Measurements from ENCODE around the gene COL19A1.
"Not testable (repeated sequence)": the region's sequence is repeated elsewhere in the genome, so short reads cannot be mapped to it uniquely, and the experiment has no call there.

Gene COL19A1

DNA sequence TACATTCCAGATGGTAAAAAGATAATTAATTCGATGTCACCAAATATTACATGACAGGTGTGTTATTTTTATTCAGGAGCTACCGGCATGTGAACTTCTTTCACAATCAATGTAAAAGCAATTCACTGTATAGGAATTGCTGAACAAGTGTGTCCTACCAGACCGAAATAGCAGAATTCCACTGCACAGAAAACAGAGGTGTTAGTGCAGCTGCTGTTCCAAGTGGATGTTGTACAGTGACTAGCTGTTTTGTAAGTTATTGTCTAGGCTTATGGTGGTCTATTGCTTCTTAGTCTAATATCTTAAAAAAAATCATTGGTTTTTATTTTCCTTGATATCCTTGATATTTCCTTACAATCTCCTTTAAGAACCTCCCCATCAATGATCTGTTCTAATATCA, 107.4 kb downstream of the COL19A1 start:
- DNase-seq: no peak

DNA sequence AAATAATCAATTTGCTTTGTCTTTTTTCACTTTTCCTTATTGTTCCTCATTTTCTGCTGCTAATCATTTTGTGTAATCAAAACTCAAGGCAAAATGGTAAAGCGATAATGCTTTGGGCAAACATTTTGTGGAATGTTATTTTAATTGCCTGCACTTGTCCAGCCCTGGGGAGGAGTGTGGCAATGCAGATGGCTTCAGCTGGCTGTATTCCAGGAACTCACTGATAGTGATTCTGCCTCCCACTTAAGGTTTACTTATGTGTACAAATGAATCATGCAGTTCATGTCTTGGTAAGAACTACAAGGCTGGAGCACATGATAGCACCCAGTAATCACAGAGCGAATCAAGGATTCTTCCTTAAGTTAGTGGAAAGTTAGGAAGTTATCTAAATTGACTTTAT, 107.8 kb downstream of the COL19A1 start:
- no peak for DNase-seq

DNA sequence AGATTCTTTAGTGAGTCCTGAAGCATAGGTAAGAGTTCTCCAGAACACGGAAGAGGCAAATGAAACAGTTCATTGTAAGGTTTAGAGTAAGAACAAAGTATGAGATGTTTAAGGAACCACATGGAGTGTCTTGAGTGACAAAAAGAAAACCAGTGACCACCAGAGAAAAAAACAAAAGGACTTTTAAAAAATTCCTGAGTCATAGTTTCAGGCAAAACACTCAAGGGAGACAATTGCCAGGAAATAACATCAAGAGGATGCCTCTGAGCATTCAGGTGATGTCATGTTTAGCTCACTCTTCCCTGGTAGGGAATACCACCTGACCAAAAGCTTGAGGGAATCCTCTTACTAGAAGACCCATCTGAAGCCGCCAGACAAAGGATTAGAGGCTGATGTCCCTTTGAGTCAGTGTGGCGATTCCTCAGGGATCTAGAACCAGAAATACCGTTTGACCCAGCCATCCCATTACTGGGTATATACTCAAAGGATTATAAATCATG, 110.3 kb downstream of the COL19A1 start:
- no peak for DNase-seq

DNA sequence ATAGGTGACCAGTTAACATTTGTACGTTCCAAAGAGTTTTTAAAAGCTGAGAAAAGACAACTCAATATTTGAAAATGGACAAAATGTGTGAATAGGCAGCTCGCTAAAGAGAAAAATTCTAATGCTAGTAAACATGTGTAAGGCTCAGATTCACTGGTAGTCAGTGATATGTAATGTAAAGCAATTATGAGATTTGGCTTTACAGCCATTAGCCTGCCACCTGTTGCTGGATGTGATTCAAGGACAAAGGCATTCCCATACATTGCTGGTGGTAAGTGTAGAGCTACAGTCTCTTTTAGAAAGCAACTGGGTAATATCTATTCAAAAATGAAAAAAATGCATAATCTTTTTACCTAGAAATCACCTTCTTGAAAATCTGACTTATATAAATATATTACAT, 114.3 kb downstream of the COL19A1 start:
- DNase-seq: no peak

DNA sequence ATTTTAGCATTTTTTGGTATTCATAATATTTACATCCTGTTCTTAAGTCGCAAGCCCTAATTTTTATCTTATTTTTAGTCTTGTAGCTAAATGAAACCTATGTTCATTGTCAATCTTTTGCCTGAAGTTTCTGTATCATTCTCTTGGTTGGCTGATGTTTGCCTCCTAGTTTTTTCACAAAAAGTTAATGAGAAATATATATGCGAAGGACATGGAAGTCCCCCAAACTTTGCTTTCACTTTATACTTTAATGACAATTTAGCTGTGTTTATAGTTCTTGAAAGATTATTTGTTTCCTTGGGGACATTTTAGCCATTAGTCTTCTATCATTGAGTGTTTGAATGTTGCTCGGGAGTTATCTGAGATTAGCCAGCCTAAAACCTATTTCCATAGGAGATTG, 118.2 kb downstream of the COL19A1 start:
- DNase-seq: no peak

DNA sequence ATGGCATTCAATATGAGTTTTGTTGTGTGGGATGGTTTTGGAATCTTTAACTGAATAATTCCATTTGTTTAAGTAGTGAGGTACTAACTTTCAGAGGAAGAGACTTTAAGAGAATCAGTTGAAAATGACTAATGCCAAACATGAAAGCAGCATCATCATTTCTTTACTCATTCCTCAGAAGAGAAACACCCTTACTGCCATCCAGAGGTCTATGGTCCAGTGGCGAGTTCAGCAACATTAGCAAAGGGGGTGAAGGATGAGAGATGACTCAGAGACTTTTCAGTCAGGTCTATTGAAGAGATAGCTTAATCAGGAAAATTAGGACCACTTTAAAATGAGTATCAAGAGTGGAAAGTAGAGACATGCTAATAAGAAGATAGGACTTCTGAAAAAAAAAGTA, 118.8 kb downstream of the COL19A1 start:
- no peak for DNase-seq

DNA sequence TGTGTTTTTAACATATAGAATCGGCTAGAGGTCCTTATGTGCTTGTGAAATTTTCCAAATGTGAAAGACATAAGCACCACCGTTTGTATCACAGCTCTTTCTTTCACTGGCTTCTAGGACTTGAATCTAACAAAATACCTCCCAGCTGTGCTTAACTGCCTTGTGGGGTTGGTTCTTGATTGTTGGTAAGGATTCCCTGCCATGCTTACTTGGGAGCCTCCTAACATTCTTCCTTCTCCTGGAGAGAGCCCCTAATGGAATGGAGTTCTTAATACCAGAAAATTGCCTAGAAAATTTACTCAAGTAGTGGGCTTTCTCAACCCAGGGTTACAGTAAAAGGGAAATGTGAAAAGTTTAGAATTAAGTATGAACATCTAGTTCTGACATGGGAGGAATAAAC, 121.2 kb downstream of the COL19A1 start:
- no peak for DNase-seq

DNA sequence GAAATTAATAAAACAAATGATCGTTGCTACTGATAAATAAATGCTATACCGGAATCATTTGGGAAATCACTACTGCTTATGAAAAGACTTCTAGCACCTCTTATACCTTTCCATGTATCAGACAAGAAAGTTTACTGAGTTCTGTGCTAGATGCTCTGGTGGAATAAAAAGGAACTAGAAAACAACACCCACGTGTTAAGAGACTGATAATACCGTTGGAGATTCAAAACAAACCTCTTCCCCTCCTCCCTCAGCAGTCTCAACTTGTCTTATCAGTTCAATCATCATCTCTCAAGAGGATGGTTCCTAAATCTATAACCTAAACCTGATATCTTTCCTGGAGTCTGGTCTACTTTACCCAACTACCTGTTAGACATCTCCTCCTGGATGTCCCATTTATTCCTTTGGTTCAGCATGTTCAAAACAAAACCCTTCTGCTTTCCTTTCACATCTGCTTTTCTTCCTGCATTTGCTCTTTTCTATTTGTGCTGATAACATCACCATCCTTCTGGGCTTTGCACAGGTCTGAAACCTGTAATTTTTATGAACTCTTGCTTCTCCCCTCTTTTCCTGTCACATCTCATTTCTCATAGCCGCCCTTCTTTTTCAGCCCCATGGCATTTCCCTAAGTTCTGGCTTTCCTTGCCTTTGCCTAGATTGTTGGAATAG, 122.2 kb downstream of the COL19A1 start:
- DNase-seq: no peak

DNA sequence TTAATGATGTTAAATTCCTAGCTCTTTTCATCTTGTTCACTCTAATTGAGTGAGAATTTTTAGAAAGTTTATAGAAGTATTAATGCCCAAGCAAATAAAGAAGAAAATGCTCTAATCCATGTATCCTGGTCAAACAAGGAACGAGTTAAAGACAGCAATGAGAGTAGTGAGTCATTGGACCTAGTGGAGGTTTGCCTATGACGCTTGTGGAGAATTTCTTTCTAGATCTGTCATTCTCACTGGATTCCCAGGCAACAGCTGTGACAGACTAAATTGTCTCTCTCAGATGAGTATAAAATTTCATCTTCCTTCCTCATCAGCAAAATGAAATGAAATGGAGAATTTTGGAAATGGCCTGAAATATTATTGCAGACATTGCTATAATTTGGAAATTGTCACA, 127.9 kb downstream of the COL19A1 start:
- DNase-seq: no peak

DNA sequence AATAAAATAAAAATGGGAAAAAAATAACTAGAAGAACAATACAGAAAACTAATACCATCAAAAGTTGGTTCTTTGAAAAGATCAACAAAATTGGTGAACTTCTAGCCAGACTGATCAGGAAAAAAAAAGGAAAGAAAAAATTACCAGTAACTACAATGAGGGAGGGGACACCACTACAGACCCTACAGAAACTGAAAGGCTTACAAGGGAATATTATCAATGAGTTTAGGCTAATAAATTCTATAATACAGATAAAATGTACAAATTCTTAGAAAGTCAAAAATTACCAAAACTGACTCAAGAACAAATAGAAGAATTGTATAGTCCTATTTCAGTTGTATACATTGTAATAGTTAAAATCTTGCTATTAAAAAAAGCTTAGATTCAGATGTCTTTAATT, 141.8 kb downstream of the COL19A1 start:
- no peak for DNase-seq

DNA sequence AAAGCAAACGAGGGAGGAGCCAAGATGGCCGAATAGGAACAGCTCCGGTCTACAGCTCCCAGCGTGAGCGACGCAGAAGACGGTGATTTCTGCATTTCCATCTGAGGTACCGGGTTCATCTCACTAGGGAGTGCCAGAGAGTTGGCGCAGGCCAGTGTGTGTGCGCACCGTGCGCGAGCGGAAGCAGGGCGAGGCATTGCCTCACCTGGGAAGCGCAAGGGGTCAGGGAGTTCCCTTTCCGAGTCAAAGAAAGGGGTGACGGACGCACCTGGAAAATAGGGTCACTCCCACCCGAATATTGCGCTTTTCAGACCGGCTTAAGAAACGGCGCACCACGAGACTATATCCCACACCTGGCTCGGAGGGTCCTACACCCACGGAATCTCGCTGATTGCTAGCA, 144.0 kb downstream of the COL19A1 start:
- not testable (repeated sequence) for DNase-seq

DNA sequence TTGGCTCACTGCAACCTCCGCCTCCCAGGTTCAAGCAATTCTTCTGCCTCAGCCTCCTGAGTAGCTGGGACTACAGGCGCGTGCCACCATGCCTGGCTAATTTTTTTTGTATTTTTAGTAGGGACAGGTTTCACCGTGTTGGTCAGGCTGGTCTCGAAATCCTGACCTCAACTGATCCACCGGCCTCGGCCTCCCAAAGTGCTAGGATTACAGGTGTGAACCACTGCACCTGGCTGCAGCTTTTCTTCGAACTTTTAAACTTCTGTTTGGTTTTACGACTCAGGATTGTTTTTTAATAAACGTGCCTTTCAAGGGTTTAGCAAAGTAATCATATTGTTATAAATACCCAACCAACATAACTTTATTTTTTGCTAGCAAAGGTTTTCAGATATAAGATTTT, 156.8 kb downstream of the COL19A1 start:
- not testable (repeated sequence) for DNase-seq

DNA sequence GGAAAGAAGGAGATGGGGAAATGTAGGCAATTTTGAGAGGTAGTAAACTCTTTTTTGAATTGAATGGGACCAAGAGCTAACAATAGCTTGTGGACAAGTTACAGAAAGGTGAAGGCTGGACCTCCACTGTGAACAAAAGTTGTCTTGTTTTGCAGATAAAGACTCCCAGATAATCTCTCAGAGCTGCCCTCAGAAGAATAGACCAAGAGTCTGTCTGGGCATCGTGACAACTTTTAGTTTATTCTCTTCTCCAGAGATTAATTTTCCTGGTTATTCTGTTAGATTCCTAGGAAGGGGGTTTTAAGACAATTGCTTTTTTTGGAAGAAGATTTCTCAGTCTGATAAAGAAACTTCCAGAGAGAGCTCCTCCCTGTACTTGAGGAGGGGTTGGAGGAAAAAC, 161.9 kb downstream of the COL19A1 start:
- no peak for DNase-seq

DNA sequence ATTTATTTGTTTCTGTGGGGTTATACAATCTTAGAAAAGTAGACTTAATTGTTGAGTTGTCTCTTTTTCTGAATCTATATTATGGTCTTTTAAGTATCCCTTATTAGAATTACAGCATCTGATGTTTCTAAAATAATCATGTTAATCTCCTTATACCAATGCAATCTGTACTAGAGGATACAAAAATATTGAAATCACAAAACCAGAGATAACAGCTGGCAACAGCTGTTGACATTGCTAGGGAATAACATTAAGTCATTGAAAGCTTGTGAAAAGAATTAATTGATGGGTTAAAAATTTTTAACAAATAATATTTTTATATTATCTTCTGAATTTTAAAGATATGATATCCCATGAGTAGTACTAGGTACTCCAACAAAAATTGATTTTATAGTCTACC, 162.6 kb downstream of the COL19A1 start:
- no peak for DNase-seq

DNA sequence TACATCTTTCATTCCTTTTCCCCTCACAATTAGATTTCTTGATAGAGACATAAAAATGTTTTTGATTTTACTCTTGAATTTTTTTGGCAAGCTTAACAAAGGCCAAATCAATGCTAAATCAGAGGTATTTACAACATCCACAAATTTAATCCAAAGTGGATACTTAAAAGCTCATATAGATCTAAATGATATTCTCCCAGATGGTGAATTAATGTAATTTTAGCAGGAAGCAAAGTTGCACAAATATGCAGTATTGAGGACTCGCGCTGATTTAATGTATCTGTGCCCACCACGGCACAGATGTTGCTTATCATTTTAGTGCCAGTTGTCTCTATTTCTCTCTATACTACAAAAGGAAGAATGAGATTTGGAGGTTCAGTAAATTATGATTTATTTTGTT, 167.4 kb downstream of the COL19A1 start:
- no peak for DNase-seq

DNA sequence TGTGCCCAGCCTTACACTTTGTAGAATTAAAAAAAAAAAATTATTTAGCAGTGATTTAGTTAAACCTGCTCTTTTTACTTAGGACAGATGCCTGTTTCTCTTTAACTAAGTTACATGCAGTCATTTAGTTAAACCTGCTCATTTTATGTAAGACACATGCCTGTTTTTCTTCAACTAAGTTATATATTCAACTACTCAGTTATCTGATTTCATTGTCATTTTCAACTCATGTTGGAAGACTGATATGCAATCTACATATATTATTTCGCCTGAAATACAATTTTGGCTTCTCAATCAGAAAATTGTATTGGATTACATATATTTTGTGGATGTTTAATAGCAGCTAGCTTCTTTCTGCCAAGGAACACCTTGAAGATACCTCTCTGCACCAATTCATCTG, 171.1 kb downstream of the COL19A1 start:
- no peak for DNase-seq

DNA sequence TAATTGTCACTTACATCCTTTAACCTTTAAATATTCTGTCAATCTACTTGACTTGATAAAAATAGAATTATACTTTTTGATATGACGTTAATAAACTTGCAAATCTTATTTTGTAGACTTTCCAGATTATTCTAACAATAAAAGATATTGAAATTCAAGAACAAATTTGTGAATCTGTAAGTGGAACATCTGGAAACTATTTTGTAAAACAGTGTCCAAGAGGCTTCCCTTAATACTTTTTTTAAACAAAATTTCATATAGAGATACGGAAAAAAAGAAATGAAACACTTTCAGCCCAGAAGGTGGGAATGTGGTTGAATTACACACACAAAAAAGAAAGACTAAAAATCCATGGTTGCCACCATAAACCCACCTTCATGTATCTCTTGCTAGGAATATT, 174.4 kb downstream of the COL19A1 start:
- DNase-seq: no peak

DNA sequence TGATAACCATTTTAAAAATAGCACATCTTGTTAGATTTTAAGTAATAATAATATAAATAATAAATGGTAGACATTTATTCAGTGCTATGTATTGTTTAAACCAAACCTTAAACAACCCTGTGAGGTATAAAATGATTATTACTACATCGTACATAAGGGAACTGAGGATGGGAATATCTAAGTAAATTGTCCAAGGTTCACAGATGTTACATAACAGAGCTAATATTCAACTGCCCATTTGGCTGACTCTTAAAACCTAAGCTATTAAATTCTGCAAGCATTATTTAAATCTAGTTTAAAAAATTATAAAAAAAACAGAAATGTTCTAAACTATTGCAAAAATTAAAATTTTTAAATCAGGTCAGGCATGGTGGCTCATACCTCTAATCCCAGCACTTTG, 175.1 kb downstream of the COL19A1 start:
- DNase-seq: no peak

DNA sequence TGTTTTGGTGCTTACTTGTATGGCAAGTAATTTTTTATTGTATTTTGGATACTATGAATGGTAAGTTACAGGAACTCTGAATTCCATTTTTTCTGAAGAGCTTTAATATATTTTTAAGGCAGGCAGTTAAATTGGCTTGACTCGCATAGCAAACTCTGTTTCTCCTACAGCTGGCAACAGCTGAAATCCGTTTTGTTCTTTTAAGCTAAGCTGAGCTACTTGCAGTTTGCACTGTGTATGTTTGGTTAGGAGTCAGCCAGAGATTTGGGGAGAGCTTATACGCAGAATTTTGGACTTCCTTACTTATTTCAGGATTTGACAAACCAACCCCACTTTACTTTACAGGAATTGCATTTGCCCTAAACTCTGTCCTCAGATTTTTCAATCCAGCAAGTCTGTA, 179.1 kb downstream of the COL19A1 start:
- DNase-seq: no peak

DNA sequence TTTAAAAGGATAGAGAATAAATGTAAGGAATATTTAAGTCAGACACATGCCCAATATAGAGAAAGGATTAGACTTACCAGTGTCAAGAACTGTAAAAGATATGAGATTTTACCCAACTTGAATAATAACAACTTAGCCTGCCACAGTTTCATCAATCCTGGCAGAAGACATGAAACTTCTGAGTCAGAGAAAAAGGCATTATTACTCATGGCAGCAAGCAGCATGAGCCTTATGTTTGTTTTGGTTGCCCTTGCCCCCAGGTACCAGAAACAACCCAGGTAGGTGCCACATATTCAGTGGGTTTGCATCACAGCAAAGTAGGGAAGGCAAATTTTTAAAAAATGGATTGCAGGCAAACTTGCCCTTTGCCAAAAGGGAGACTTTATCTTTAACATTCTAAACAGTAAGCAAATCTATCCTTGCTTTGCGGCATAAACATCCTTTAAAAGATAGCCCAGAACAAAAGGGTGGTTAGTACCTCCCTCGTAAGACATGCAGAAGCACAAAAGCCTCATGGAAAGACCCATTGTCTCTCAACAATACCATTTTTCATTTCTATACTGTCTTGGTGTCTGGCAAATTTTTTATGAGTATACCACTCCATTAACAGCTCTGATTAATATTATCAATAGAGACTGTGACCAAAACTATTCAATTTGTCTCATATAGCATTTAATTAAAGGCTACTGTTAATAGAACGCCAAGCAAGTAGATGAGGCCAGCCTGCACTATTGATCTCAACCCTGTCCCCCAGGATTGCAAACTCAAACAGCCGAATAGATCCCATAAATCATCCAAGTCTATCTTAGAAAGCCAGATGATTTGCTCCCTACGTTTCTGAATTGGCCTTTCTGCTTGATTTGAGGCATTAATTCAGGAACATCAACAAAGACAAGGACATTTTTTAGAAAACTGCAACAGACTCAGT, 185.1 kb downstream of the COL19A1 start:
- DNase-seq: no peak

DNA sequence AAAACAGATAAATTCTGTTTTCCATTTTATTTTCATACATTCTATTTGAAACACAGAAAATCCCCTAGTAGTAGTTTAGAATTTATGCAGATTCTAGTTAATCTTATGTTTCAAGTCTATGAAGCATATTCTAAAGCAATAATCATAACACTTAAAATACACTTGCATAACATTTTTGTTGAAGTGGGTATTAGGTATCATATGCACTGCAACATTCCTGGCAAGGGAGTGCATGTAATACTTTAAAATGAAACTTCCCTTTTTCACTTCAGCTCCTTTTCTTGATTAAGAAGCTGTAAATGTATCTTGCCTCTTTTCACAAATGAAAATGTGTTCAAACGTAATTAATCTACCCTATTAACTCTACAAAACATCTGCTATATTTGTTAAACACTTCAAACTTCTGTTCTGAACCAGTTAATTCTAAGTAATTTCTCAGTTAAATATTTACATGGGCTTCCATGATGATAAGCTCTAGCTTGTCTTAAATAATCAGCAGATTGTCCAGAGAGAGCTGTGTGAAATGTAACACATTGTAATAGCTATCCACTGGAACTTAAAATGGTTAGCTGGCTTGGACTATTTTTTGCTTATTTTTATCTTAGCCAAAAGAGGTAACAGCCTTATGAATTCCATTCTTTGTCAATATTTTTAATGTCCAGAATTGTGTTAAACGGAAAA, 192.8 kb downstream of the COL19A1 start:
- no peak for DNase-seq

DNA sequence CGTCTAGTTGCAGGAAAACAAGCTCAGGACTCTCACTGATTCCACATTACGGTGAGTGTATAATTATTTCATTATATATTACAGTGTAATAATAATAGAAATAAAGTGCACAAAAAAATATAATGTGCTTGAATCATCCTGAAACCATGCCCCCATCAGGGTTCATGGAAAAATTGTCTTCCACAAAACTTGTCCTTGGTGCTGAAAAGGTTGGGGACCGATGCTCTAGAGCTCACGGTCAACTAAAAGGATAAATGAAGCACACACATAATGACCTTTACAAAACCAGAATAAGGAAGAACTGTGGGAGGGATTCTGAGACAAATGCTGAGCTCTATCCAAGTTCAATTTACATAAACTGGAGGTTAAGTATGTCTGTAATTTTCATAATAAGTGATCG, 194.3 kb downstream of the COL19A1 start:
- DNase-seq: no peak

DNA sequence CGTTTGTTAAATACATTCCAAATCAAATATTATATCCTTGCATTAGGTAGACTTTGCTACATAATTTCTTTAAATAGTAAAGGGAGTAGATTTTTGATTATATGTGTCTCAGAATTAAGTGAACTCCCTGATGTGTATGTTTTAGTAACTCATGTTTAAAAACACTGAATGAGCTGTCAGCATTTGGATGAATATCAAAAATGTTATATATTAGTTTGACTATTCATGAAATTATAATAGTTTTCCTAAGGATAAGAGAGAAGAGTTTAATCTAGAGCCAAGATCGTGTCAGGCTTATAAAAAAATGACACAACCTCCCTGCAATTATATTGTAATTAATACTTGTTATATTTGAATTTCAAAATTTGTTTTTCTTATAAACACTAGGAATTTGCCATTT, 195.2 kb downstream of the COL19A1 start:
- no peak for DNase-seq

DNA sequence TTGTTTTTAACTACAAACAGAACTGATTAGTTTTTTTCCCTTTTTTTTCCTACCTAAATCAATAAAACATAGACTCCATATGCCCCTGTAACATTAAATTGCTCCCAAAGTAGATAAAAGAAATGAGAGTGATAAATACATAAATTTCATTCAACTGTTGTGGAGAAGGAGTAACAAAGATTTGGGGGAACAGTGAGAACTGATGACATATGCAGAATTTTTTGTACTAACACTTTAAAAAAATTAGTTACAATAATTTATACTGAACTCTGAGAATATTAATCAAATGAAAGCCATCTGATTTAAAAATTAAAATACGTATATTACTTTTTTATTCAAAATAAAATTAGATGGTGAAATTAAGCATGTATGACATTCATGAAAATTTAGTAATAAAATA, 195.7 kb downstream of the COL19A1 start:
- DNase-seq: no peak
